Neural progenitor cell (in vitro differentiated cells): Measurements from ENCODE around the gene CYGB. TPM values are rescaled to one million over a fixed set of nuclear protein-coding genes. Genes with fewer than 3 reads are reported as not detected.

Experiments
- DNase-seq: peaks from one replicate; pipeline ENCODE4 v3.0.0-alpha.2; 2016; ENCODE audit warnings: low spot score
- H2AFZ ChIP-seq: fragments of 200-600 bp; sonication (generic); replicated peaks from 2 replicates; pipeline ENCODE4 v1.6.1; 2016; ENCODE audit warnings: antibody characterized with exemption
- H3F3A ChIP-seq: fragments of 200-600 bp; sonication (generic); 2 replicates; pipeline ENCODE4 v1.6.1; 2016; ENCODE audit warnings: antibody characterized with exemption, low read depth
- H3K27ac ChIP-seq: fragments of 200-600 bp; sonication (generic); 2 replicates; pipeline ENCODE4 v1.5.1; 2016; ENCODE audit warnings: mild to moderate bottlenecking
- H3K27me3 ChIP-seq: fragments of 200-600 bp; sonication (generic); 2 replicates; pipeline ENCODE4 v1.6.1; 2016; ENCODE audit warnings: mild to moderate bottlenecking, moderate library complexity
- H3K36me3 ChIP-seq: fragments of 200-600 bp; sonication (generic); 2 replicates; pipeline ENCODE4 v1.5.1; 2016
- H3K4me1 ChIP-seq: fragments of 200-600 bp; sonication (generic); 2 replicates; pipeline ENCODE4 v1.6.1; 2016; ENCODE audit warnings: mixed run types
- H3K4me2 ChIP-seq: fragments of 200-600 bp; sonication (generic); 2 replicates; pipeline ENCODE4 v1.6.1; 2016
- H3K4me3 ChIP-seq: fragments of 200-600 bp; sonication (generic); 2 replicates; pipeline ENCODE4 v1.5.1; 2016
- H3K79me2 ChIP-seq: fragments of 200-600 bp; sonication (generic); 2 replicates; pipeline ENCODE4 v1.6.1; 2016; ENCODE audit warnings: low read depth
- H3K9ac ChIP-seq: fragments of 200-600 bp; sonication (generic); 2 replicates; pipeline ENCODE4 v1.6.1; 2016
- H3K9me3 ChIP-seq: fragments of 200-600 bp; sonication (generic); 2 replicates; pipeline ENCODE4 v1.5.1; 2016; ENCODE audit warnings: low read depth
- H4K20me1 ChIP-seq: fragments of 200-600 bp; sonication (generic); 2 replicates; pipeline ENCODE4 v1.6.1; 2016; ENCODE audit warnings: low read depth
- H3K27ac Mint-ChIP-seq: 3 replicates; pipeline ENCODE4 v1.8.0; 2021; ENCODE audit warnings: mixed read lengths
- H3K27me3 Mint-ChIP-seq: 2 replicates; pipeline ENCODE4 v1.8.0; 2022; ENCODE audit warnings: low read depth, mild to moderate bottlenecking, inconsistent platforms, moderate library complexity, mixed read lengths; ENCODE audit not compliant: insufficient read depth
- H3K36me3 Mint-ChIP-seq: 3 replicates; pipeline ENCODE4 v1.8.0; 2021; ENCODE audit warnings: mixed read lengths
- H3K4me1 Mint-ChIP-seq: 3 replicates; pipeline ENCODE4 v1.8.0; 2021; ENCODE audit warnings: mixed read lengths
- H3K4me3 Mint-ChIP-seq: 3 replicates; pipeline ENCODE4 v1.8.0; 2021; ENCODE audit warnings: mild to moderate bottlenecking, moderate library complexity, mixed read lengths
- H3K9me3 Mint-ChIP-seq: 3 replicates; pipeline ENCODE4 v1.8.0; 2020; ENCODE audit warnings: mixed read lengths
- CTCF ChIP-seq: fragments of 200-600 bp; sonication (generic); IDR thresholded peaks from 2 replicates; pipeline ENCODE4 v1.5.1; 2017; ENCODE audit warnings: antibody characterized with exemption, mild to moderate bottlenecking
- EZH2 ChIP-seq: fragments of 200-600 bp; sonication (generic); IDR thresholded peaks from 2 replicates; pipeline ENCODE4 v1.6.1; 2017; ENCODE audit warnings: antibody characterized with exemption, mild to moderate bottlenecking, moderate library complexity
- EZH2phosphoT487 ChIP-seq: fragments of 200-600 bp; sonication (generic); IDR thresholded peaks from 2 replicates; pipeline ENCODE4 v1.6.1; 2017; ENCODE audit warnings: antibody characterized with exemption
- total RNA-seq: library from RNA; depleted of rRNA; stranded (reverse); fragments of >200 nt; gene quantifications from 2 replicates; pipeline ENCODE4 v1.2.3, GENCODE V29; 2015; ENCODE audit warnings: low replicate concordance

The CYGB gene
- total RNA-seq, 1 donor from 2014 or later = not detected

GRCh38 chr17:76577876-76578275 lies 40.4 kb upstream of the CYGB start:
- H3K79me2 ChIP-seq = no peaks in the 10 kb centered on the region
- no peaks in the 10 kb centered on the region for H3F3A ChIP-seq
- no peak overlapping the region for H3K9ac ChIP-seq
- H3K27ac Mint-ChIP-seq = no peak overlapping the region
- no peak for TF ChIP-seq CTCF
- TF ChIP-seq EZH2phosphoT487 = no peak
- no peak for TF ChIP-seq EZH2
- peaks cover 12% of the 10 kb centered on the region for H3K4me1 ChIP-seq
- no peaks in the 10 kb centered on the region for H3K9me3 ChIP-seq
- H3K4me2 ChIP-seq = no peak overlapping the region
- no peak overlapping the region for H2AFZ ChIP-seq
- no peaks in the 10 kb centered on the region for H3K9me3 Mint-ChIP-seq
- H3K27me3 ChIP-seq = peaks cover 52% of the 10 kb centered on the region
- H3K36me3 Mint-ChIP-seq = no peaks in the 10 kb centered on the region
- no peak overlapping the region for H3K4me3 ChIP-seq
- peaks cover 15% of the 10 kb centered on the region for H3K27me3 Mint-ChIP-seq
- H3K36me3 ChIP-seq = no peaks in the 10 kb centered on the region
- H4K20me1 ChIP-seq = peaks cover 6% of the 10 kb centered on the region
- DNase-seq = no peak
- peaks cover 6% of the 10 kb centered on the region for H3K4me1 Mint-ChIP-seq
- H3K27ac ChIP-seq = no peak overlapping the region
- H3K4me3 Mint-ChIP-seq = no peak overlapping the region

DNA sequence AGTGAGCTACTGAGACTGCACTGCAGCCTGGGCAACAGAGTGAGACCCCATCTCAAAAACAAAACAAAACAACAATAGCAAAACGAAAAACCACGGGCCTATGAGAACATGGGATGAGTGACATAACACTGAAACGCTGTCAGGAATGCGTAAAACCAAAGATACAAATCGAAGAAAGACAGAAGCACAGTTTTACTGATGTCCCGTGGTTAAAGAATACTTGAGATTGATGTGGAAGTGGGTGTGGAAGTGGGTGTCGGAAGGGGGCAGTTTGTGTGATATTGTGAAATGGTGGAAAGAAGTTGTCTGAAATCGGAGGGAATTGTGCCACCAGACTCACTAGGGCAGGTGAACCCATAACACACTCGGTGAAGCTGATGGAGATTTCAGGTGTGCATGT lies 38.7 kb upstream of the CYGB start:
- Mint-ChIP-seq H3K4me1 (peaks cover 6% of the 10 kb centered on the region), H3K27me3 (peaks cover 9% of the 10 kb centered on the region), H3K9me3 (no peaks in the 10 kb centered on the region), H3K4me3 (no peak overlapping the region), H3K36me3 (no peaks in the 10 kb centered on the region), H3K27ac (no peak overlapping the region)
- no peak for DNase-seq
- Histone ChIP-seq H3K27me3 (peaks cover 42% of the 10 kb centered on the region), H2AFZ (no peak overlapping the region), H3K27ac (no peak overlapping the region), H3K4me2 (no peak overlapping the region), H3F3A (no peaks in the 10 kb centered on the region), H3K79me2 (no peaks in the 10 kb centered on the region), H3K4me3 (no peak overlapping the region), H3K9me3 (no peaks in the 10 kb centered on the region), H4K20me1 (peaks cover 2% of the 10 kb centered on the region), H3K4me1 (peaks cover 8% of the 10 kb centered on the region), H3K36me3 (no peaks in the 10 kb centered on the region), H3K9ac (no peak overlapping the region)
- TF ChIP-seq EZH2phosphoT487 (no peak), EZH2 (no peak), CTCF (no peak)

GRCh38 chr17:76575570-76575969 lies 38.1 kb upstream of the CYGB start:
- no peaks in the 10 kb centered on the region for H3K79me2 ChIP-seq
- peaks cover under 1% of the 10 kb centered on the region for H3K4me1 Mint-ChIP-seq
- no peak overlapping the region for H3K4me3 ChIP-seq
- H3K27ac ChIP-seq = no peak overlapping the region
- peaks cover 8% of the 10 kb centered on the region for H3K27me3 Mint-ChIP-seq
- H4K20me1 ChIP-seq = peaks cover 5% of the 10 kb centered on the region
- TF ChIP-seq EZH2phosphoT487 (no peak), EZH2 (no peak), CTCF (no peak)
- no peaks in the 10 kb centered on the region for H3K9me3 ChIP-seq
- H3K9ac ChIP-seq = no peak overlapping the region
- H2AFZ ChIP-seq = no peak overlapping the region
- H3K27me3 ChIP-seq = peaks cover 40% of the 10 kb centered on the region
- H3K4me1 ChIP-seq = peaks cover 2% of the 10 kb centered on the region
- DNase-seq = no peak
- no peak overlapping the region for H3K4me3 Mint-ChIP-seq
- H3K4me2 ChIP-seq = no peak overlapping the region
- no peaks in the 10 kb centered on the region for H3K36me3 Mint-ChIP-seq
- peaks cover 1% of the 10 kb centered on the region for H3F3A ChIP-seq
- no peaks in the 10 kb centered on the region for H3K36me3 ChIP-seq
- H3K27ac Mint-ChIP-seq = no peak overlapping the region
- no peaks in the 10 kb centered on the region for H3K9me3 Mint-ChIP-seq
